Activated gamma-delta T cell (primary cell): Measurements from ENCODE around the gene P4HA3.

Experiments
- DNase-seq: peaks from one replicate; lab custom pipeline; 2025; lab: John Stamatoyannopoulos, UW

The P4HA3 gene

DNA sequence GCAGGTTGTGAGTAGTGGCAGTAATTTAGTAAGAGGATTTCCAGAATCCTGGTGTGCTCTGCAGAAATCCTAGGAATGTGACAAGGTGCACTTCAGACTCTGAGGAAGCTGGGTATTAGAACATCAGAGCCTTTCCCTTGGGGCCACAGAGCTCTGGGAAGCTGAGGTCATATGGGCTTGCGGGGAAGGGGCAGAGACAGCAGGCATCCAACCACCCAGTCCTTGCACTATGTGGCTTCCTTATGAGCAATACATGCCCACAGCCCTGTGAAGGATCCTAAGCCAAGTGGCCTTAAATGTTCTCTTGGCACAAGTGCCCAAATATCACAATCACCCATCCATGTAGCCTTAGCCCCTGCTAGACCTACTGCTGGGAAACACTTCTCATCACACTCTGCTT lies 46.2 kb downstream of the P4HA3 start:
- DNase-seq: no peak

DNA sequence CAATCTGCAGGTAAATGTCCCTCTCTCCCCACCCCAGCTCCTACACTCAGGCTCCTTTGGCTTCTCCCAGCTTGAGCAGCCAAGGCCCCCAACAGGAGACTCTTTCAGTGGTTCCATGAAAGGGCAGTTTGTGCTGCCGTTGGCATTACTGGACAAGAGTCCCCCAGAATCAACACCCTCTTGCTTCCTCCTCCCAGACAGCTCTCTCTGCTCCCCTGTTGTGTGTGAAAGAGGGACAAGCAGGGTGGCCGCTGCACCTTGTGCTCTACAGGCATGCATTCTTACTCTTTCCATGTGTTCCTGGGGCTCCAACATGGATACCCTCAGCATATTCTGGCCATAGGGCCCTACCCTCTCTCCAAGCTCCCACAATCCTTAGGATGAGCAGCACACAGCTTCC lies 48.7 kb downstream of the P4HA3 start:
- DNase-seq: no peak

DNA sequence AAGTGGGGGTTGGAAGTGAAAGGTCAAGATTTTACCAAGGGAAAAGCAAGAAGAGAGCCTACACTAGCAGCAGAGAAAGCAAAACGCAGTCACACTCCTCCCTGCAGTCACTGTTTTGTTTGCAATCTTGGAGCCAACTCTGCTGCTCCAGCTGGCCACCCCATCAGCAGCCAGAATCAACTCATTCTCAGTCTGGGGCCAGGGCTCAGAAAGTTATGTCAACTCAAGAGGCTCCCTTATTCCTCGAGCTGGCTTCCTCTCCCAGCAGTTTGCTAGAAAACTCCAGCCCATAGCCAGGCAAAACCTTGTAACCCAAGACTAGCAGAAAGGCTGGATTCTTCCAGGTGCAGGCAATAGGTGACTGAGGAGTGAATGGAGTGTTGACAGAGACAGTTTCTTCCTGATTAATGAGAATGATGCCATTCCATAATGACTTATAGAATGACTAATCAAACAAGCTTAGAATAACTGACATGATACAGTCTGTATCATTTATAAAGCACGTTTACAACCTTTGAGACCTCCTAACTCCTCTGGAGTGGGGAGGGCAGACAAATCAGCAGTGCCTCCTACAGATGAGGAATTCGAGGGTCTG lies 53.4 kb downstream of the P4HA3 start:
- DNase-seq: no peak

DNA sequence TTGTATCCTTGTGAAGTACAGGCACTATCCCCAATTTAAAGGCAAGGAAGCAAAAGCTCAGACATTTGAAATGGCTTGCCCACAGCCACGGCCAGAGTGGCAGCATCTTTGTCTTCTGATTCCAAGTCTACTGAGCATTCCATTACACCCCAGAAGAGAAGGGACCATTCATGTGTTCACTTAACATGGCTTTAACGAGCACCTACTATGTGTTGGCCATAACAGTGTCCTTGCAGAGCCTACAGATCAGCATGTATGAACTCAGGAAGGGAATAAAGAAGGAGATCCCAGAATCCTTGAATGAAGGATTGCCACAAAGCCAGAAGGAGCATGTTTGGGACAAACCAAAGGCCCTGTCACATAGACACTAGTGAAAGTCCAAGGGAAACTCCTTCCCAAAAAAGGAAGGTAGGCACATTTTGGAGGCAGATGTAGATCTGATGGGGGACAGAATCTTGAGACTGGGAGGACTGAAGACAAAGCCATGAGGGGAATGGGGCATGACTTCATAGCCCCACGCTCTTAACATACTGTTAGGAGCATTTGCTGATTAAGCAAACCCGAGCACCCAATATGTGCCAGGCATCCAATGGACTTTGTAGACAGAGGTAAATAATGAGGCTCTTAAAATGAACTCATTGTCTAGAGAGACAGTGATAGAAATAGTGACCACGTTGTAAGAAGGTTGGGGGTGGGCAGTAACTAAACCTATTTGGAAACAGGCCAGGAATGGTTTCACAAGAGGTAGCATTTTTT lies 54.9 kb downstream of the P4HA3 start:
- DNase-seq: no peak

DNA sequence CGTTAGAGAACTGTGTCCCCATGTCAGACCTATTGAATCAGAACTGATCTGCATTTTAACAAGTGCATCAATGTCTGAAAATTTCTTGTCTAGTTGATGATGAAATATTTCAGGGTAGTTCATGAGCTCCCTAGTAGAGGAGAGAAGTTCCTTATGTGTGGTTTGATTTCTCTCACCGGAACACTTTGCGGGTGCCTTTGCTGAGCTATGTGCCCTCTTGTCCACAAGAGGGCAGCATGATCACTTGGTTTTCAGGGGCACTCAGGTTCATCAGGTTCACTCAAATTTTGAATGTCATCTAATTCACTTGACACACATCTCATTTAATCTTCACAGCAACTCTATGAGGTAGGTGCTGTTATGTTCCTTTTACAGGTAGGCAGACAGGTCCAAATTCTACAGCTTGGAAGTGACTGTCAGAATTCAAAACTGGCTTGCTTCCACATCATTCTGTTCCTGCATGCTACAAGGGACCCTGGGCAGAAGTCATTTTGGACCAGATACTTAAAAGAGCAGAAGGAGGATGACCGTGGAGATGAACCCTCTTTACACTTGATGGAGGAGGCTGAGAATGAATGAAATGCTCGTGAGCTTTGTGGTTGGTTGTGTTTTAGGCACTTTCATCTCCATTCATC lies 55.6 kb downstream of the P4HA3 start:
- no peak for DNase-seq

DNA sequence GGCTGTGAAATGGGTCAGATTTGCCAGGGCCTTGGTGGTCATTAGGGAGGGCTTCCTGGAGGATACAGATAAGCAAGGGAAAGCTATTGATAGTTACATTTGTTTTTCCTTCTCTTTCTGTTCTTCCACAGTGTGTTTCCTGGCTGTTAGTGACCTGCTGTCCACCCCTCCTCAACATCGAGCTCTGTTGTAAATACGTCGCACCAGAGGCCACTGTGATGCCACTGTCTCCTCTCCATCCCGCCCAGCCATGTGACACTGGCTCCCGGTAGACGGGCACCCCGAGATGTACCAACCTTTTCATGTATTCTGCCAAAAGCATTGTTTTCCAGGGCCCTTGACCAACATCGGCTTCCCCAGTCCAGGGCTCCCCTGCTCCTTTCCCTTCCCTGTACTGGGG lies 58.1 kb downstream of the P4HA3 start:
- no peak for DNase-seq

DNA sequence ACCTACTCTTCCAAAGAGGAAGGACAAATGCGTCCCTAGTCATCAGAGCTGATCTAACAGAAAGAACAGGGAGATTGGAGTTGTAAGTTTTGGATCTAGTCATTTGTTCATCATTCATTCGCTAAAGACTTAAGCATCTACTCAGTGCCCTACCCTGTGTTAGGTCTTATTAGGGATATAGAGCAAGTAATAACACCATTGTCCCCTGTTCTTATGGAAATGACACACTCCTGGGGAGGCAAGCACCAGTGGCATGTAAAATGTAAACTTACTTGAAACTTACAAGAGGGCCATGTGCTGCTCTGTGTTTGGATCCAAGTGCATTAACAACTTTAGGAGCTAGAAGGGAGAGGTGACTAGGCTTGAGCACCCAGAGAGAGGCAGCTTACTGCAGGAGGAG lies 61.9 kb downstream of the P4HA3 start:
- DNase-seq: no peak

DNA sequence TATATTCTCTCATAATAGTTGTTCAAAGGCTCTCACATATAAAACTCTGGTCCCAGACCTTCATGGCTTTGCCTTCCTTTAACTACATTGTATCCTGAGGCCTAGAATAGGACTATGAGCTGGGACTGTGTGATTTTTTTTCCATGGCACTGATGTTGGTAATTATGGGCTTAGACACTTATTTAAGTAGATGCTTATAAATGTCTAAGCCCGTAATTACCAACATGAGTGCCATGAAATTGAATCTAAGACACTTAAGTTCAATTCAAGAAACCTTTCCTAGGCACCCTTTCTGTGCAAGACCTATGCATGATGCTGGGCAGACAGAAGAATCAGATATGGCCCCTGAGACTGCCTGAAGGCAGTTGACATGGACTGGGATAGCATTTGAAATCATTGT lies 63.0 kb downstream of the P4HA3 start:
- no peak for DNase-seq

DNA sequence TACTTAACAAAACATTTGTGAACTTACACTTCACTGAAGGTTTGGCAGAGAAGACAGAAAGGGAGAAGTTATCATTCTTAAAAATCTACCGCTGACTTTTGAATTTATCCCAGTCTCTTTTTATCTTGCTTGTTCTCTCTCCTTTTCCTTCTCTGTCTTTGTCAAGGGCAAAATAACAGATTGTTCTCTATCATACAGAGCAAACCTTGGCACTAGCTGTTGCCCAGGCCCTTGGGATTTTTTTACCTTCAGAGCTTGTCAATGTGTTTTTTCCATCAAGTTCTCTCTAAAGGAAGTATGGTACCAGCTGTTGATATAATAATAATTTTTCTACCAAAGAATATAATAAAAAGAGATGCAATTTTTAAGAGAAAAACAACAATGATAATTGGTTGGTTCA lies 73.2 kb downstream of the P4HA3 start:
- DNase-seq: no peak

DNA sequence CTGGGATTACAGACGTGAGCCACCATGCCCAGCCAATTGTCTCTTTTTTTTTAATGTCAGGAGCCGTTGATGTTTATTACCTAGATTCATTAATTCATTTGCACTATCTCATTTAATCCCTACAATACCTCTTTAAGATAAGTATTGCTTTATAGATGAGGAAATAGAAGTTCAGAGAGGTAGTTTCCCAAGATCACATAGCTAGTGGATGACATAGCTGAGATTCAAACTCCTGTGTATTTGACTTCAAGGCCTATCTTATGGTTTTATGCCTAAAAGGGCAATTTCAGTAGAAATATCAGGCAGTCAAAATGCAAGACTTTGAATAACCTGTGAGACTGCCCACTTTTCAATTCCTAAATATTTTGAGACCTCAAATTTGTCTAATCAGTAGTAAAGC lies 73.9 kb downstream of the P4HA3 start:
- no peak for DNase-seq

DNA sequence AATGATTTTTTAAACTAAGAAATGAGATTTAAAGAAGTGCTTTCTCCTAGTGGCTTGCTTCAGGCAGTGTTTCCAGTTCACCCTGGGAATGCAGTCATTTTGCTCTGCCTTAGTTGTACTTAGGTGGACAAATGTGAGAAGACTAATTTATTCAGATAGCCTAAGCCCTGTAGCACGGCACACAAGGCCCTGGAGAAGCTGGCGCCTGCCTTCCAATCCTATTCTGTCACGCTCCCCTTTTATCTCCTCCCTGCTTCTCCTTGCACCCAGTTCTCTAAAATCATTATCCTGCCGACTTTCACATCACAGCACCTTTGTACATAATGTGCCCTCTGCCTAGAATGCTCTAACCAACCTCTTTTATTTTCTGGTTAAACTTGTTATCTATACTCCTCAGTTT lies 76.3 kb downstream of the P4HA3 start:
- no peak for DNase-seq

- DNase-seq: no peak
These were observed 77.8 kb downstream of the P4HA3 start for GRCh38 chr11:74233683-74234082.

- DNase-seq: no peak
These were observed 79.0 kb downstream of the P4HA3 start for GRCh38 chr11:74232311-74232950.

DNA sequence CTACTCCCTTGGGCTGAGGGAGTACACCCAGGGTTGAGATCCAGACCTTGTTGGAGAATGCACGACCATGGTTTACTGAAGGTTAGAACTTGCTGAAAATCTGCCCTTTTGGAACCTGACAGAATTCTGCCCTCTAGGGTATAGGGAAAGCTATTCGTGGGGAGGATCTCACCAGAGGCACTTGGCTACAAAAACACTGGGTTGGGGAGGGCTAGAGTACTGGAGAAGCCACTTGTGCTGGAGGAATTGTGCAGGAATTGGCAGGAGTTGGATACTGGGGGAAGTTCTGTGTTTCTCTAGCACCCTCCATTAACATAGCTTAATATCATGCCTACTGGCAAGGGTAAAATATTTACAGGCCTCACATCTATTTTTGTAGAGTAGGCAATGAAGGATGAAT lies 84.5 kb downstream of the P4HA3 start:
- DNase-seq: no peak

GRCh38 chr11:74225565-74225964 lies 85.9 kb downstream of the P4HA3 start:
- DNase-seq: no peak

GRCh38 chr11:74221816-74222215 lies 89.6 kb downstream of the P4HA3 start:
- no peak for DNase-seq

- DNase-seq: no peak
These were observed 91.1 kb downstream of the P4HA3 start for GRCh38 chr11:74220376-74220775.
